ENCODE measurements around the gene SETD4.

DNA sequence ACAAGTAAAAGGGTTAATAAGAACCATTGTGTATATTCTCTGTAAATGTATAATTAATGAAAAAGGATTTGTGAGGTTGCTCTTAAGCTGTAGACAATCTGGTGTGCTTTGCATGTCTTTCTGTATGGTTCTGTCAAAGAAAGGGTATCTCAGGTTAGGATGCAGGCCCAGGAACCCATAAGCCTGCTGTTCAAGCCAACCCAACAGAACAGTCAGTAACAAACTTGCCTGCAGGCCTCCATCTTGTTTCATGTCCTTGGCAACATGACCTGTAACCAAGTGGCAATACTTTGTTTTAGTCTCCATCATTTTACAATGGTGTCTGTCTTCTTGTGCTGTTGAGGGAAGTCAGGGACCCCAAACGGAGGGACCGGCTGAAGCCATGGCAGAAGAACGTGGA, 38.7 kb upstream of the SETD4 start:
- TF ChIP-seq, protein P1, sequence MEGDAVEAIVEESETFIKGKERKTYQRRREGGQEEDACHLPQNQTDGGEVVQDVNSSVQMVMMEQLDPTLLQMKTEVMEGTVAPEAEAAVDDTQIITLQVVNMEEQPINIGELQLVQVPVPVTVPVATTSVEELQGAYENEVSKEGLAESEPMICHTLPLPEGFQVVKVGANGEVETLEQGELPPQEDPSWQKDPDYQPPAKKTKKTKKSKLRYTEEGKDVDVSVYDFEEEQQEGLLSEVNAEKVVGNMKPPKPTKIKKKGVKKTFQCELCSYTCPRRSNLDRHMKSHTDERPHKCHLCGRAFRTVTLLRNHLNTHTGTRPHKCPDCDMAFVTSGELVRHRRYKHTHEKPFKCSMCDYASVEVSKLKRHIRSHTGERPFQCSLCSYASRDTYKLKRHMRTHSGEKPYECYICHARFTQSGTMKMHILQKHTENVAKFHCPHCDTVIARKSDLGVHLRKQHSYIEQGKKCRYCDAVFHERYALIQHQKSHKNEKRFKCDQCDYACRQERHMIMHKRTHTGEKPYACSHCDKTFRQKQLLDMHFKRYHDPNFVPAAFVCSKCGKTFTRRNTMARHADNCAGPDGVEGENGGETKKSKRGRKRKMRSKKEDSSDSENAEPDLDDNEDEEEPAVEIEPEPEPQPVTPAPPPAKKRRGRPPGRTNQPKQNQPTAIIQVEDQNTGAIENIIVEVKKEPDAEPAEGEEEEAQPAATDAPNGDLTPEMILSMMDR (conservative IDR thresholded peaks at IDR 0.05 in 1 of 2, IDR thresholded peaks at IDR 0.05 in 1 of 2; ENCODE audit: low read depth in 1 of 2, low read length in 2 of 2) = no peak
- no peak for TF ChIP-seq EZH2 (IDR thresholded peaks at IDR 0.05; ENCODE audit: low read length, missing control alignments)
